HG03095 (cell line): Measurements from ENCODE around the gene RCL1.
"Not testable (repeated sequence)": the region's sequence is repeated elsewhere in the genome, so short reads cannot be mapped to it uniquely, and the experiment has no call there.

ENCODE experiments used
- ATAC-seq: cut with Tn5 transposase; IDR thresholded peaks from one replicate; pipeline ENCODE4 v1.9.1; 2021; ENCODE audit warnings: moderate library complexity; ENCODE audit not compliant: unreplicated experiment

The RCL1 gene

DNA sequence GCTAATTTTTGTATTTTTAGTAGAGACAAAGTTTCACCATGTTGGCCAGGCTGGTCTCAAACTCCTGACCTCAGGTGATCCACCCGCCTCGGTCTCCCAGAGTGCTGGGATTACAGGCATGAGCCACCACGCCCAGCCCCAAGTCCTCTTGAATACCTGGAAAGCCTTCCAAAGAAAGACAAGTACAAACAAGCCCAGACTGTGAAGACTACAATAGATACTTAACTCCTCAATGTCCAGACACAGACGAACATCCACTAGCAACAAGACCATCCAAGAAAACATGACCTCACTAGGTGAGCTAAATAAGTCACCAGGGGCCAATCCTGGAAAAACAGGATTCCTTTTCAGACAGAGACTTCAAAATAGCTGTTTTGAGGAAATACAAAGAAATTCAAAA, 9.6 kb upstream of the RCL1 start:
- ATAC-seq: not testable (repeated sequence)

DNA sequence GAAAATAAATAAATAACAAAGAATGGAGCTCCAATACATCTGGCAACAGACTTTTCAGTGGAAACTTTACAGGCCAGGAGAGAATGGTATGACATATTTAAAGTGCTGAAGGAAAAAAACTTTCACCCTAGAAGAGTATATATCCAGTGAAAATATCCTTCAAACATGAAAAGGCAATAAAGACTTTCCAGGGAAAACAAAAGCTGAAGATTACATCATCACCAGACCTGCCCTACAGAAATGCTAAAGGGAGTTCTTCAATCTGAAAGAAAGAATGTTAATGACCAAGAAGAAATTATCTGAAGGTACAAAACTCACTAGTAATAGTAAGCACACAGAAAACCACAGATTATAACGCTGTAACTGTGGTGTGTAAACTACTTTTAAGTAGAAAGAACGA, 8.3 kb upstream of the RCL1 start:
- ATAC-seq: no peak

GRCh38 chr9:4786599-4786998, 6.1 kb upstream of the RCL1 start:
- no peak for ATAC-seq

GRCh38 chr9:4787876-4788275, 4.9 kb upstream of the RCL1 start:
- no peak for ATAC-seq

GRCh38 chr9:4788703-4789102, 4.0 kb upstream of the RCL1 start:
- ATAC-seq: no peak

- peak; percentile 30 for ATAC-seq
Observed at GRCh38 chr9:4792054-4792571, 631 bp upstream of the RCL1 start.

DNA sequence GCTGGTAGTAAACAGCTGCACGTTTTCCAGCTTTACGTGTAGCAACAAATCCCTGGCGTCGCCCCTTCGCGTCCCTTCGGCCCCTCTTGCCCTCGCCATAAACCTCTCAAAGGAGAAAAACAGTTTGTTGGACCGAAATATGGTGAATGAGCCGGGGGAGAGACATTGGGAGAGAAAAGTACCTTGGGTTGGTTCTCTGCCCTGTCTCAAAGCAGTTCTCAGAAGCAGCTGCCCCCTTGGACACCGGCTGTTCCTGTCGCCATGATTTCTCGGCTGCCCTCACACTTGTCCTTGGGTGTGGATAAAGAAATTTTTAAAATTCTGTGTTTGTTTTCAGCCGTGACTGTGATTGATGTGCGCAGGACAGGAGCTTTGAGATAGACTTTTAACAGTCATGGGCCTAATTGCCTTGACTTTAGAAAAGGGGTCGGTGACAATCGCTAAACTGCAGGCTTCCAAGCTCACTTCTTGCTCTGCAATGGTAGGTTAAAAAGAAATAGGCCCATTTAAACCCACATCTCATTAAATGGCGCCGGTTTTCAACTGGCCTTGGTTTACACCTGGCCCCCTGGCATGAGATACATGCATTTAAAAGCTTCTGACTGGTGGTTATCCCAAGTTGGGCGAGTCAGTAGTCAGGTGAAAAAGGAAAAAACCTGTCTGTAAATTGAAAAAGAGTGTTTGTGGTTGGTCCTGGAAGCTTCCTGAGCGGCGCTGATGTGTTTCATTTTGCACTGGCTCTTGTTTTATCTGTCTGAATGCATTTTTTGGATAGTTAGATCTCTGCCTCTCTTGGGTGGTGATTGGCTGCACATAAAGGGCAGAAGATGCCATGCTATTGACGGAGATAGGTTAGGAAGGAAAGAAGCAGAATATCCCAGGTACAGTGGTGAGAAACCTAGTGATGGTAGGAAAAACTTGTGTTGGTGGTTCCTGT, 983 bp downstream of the RCL1 start:
- no peak for ATAC-seq

DNA sequence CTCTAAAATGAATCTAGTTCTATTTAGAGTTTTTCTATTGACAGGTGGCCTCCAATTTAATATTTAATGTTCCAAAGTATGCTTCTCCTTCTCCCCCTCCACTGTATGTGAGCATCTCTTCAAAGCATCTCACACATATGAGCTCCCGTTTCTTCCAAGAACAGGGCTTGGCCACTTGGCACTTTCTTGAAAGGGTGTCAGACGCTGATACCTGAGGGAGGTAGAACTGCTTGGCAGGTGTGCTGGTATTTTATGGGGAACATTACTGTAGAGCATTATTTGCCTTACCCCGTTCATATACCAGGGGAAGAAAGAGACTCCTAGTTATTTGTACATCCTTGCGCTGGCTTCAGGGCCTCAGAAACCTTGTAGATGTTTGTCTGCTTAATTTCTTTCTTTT, 1.9 kb downstream of the RCL1 start:
- no peak for ATAC-seq

DNA sequence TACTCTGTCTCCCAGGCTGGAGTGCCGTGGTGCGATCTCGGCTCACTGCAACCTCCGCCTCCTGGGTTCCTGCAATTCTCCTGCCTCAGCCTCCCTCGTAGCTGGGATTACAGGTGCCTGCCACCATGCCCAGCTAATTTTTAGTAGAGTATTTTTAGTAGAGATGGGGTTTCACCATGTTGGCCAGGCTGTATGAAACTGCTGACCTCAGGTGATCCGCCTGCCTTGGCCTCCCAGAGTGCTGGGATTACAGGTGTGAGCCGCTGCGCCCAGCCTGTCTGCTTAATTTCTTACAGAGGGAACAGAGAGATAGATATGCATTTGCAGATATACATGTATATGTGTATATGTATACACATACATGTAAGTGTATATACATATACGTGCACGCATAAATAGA, 2.4 kb downstream of the RCL1 start:
- not testable (repeated sequence) for ATAC-seq

- ATAC-seq: no peak
Observed at GRCh38 chr9:4796530-4796929, 3.8 kb downstream of the RCL1 start.

DNA sequence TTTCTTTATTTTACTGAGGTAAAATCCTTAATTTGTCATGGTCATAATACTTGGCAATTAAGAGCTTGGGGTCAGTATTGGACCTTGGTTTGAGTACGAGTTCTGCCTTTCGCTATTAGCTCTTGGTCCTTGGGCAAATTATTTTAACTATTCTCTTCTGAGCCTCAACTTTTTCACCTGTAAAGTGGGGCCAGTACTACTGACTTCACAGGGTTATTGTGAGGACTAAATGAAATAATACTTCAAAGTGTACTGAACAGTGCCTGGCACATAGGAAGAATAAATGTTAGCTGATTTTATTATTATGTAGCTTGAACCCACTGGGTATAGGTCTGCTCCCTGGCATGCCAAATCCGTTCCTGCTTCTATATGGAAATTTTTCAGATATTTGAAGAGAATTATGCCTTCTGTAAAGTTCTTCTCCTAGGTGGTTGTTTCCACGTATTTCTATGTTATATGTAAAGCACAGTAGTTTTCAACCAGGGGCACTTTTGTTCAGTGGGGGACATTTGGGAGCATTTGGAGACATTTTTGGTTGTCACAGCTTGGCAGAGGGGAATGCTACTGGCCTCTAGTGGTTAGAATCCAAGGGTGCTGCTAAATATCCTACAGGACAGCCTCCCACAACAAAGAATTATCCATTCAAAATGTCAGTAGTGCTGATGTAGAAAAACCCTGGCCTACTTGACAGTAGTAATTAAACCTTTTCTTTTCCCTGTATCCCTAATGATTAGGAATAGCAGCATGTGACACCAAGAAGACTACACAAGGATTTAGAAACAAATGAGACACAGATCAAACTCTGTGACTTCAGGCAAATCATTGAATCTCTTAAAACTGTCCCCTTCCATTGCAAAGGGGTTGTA, 4.5 kb downstream of the RCL1 start:
- ATAC-seq: no peak

- ATAC-seq: no peak
Observed at GRCh38 chr9:4797854-4798150, 5.1 kb downstream of the RCL1 start.

DNA sequence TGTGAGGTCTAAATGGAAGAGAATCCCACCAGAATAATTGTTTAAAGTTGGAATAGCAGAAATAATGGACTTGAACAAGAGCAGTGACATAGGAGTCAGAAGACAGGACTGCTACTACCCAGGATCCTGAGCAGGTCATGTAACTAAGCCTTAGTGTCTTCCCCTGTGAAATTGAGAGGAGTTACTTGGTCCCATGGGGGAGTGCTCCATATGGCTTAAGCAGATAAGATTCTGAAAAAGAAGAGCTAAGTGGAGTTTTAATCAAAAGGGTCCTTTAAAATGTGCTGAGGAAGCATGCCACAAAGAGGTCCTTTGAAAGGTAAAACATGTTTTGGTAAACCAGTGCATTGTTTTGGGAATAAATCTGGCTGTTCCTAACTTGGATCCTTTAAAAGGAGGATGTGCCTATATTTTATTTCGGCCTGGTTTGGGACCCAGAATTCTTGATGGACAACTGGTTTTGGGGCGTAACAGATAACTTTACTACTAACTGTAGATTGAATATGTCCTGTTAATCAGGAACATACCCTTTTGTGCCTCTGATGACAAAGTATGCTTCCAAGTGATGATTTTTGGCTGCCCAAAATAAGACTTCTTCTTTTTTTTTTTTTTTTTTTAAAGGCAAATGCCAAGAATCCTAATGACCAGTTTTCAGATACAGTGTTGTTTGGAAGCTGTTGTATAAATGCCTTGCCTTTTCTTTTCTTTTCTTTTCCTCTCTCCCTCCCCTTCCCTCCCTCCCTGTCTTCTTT, 5.7 kb downstream of the RCL1 start:
- no peak for ATAC-seq

DNA sequence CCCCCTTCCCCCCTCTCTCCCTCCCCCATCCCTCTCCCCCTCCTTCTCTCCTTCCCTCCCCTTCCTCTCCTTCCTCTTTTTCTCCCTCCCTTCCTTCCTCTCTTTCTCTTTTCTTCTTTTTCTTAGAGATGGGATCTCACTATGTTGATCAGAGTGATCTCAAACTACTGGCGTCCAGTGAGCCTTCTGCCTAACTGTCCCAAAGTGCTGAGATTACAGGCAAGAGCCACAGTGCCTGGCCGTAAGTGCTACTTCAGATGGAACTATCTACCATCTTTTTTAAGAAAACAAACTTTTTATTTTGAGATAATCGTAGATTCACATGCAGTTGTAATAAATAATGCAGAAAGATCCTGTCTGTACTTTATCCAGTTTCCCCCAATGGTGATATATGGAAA, 6.3 kb downstream of the RCL1 start:
- ATAC-seq: no peak

DNA sequence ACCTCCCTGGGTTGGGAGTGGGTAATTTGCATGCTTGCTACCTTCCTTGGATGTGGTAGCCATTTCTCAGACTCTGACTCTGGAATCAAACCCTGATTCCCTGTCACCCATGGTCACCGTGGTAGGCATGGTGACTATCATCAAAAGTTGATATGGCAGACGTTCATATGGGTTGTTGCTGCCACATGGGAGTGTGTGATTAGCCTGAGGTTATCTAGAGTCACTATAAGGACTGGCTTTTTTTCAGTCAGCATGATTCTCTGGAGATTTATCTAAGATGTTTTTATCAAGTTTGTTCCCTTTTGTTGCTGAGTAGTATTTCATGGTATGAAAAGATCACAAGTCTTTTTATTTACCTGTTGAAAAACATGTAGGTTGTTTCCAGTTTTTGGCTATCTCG, 7.0 kb downstream of the RCL1 start:
- ATAC-seq: no peak

GRCh38 chr9:4801156-4801555, 8.4 kb downstream of the RCL1 start:
- no peak for ATAC-seq

DNA sequence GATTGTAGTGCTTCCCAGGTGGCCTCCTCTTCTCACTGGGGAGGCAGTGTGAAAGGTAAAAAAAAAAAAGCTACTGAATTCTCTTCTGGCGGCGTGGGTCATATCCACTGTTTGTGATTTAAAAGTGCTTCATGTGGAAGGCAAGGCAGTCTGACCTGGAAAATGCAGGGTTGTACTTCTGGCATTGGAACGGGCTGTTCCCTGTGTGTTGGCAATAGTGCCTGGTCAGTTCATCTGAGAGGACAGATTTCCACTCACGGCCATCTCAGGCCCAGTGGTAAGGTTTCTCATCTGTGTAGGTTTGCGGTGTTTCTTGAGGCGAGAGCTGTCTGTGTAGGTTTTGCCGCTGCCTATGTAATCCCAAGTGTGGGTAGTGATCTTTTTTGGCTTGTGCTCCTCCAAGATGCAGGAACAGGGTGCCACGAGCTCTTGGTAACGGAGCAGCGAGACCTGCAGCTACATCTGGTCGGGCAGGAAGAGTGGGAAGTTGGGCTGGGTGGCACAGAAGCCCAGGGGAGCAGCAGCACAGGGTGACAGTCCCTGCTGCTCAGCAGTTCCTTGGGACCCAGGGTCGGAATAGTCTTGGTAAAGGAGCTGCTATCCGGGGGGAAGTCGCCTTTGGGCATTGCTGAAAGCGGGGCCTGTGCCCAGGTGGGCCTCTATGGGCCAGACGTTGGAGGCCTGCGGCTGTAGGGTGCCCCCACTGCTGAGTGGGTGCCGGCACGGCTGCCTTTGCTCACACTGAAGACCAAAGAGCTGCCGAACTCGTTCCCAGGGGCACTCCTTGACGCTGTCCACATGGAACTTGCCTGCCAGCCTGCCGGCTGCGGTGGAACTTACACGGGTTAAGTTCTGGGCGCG, 11.2 kb downstream of the RCL1 start:
- no peak for ATAC-seq

GRCh38 chr9:4804531-4805016, 11.8 kb downstream of the RCL1 start:
- ATAC-seq: no peak

- ATAC-seq: no peak
Observed at GRCh38 chr9:4805191-4805918, 12.6 kb downstream of the RCL1 start.
